NCI-H1417 (cell line): ENCODE measurements around the gene SHISAL1.

Experiments used
- DNase-seq, 3 experiments: peaks; one replicate each; lab custom pipeline; 2025; lab: John Stamatoyannopoulos, UW

Gene SHISAL1

GRCh38 chr22:44209343-44209742 is 103.4 kb downstream of the SHISAL1 start:
- DNase-seq = no peak

GRCh38 chr22:44207981-44208317 is 104.8 kb downstream of the SHISAL1 start:
- DNase-seq = no peak

- no peak for DNase-seq
Measured at GRCh38 chr22:44207173-44207980, 105.4 kb downstream of the SHISAL1 start.

GRCh38 chr22:44206696-44207095 is 106.1 kb downstream of the SHISAL1 start:
- DNase-seq = no peak

- no peak for DNase-seq
Measured at GRCh38 chr22:44206330-44206645, 106.5 kb downstream of the SHISAL1 start.

- no peak for DNase-seq
Measured at GRCh38 chr22:44205516-44206329, 107.0 kb downstream of the SHISAL1 start.

- DNase-seq = no peak
Measured at GRCh38 chr22:44204739-44205515, 107.8 kb downstream of the SHISAL1 start.

- DNase-seq = no peak
Measured at GRCh38 chr22:44203203-44203602, 109.5 kb downstream of the SHISAL1 start.

- DNase-seq = no peak
Measured at GRCh38 chr22:44202261-44202789, 110.4 kb downstream of the SHISAL1 start.

- DNase-seq = no peak
Measured at GRCh38 chr22:44201665-44202064, 111.1 kb downstream of the SHISAL1 start.

- DNase-seq = no peak
Measured at GRCh38 chr22:44200855-44201550, 111.7 kb downstream of the SHISAL1 start.

GRCh38 chr22:44200451-44200850 is 112.3 kb downstream of the SHISAL1 start:
- DNase-seq = no peak

GRCh38 chr22:44199866-44200265 is 112.9 kb downstream of the SHISAL1 start:
- no peak for DNase-seq

- no peak for DNase-seq
Measured at GRCh38 chr22:44199164-44199563, 113.6 kb downstream of the SHISAL1 start.

- DNase-seq = no peak
Measured at GRCh38 chr22:44197271-44197670, 115.5 kb downstream of the SHISAL1 start.

GRCh38 chr22:44196731-44197131 is 116.0 kb downstream of the SHISAL1 start:
- DNase-seq = no peak

- no peak for DNase-seq
Measured at GRCh38 chr22:44196241-44196640, 116.5 kb downstream of the SHISAL1 start.

- DNase-seq = peak in 1 of 3 experiments; percentile 7
Measured at GRCh38 chr22:44195189-44195871, 117.4 kb downstream of the SHISAL1 start.

- no peak for DNase-seq
Measured at GRCh38 chr22:44194569-44194968, 118.2 kb downstream of the SHISAL1 start.
